ENCODE measurements around the gene CAPS2.
"Not testable (repeated sequence)": the region's sequence is repeated elsewhere in the genome, so short reads cannot be mapped to it uniquely, and the experiment has no call there.

- TF ChIP-seq CTCF (conservative IDR thresholded peaks at IDR 0.05; ENCODE audit: low read length); EZH2phosphoT487 (IDR thresholded peaks at IDR 0.05; ENCODE audit: borderline replicate concordance): not testable (repeated sequence)
Observed at GRCh38 chr12:75346215-75346614, 16.1 kb upstream of the CAPS2 start.
